ENCODE measurements around the gene TMEM42.

DNA sequence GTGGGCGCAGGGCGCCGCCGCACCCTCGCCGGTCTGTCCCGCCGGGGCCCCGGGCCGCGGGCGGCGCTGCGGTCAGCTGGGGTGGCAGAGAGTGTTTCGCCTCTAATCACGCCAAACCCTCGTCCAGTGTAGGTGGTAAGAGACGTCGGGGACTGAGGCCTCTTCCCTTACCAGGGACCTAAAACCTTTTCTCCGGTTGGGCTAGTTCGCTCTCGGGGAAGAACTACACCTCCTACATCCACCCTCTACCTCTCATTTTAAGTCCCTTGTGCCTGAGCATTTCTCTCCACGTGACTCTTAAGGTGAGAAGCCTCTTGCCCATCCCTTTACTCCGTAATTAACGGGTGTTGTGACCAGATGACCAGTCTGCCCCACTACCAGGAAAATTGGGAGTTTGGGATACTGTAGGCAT, 520 bp downstream of the TMEM42 start:
- TF ChIP-seq, protein P1, sequence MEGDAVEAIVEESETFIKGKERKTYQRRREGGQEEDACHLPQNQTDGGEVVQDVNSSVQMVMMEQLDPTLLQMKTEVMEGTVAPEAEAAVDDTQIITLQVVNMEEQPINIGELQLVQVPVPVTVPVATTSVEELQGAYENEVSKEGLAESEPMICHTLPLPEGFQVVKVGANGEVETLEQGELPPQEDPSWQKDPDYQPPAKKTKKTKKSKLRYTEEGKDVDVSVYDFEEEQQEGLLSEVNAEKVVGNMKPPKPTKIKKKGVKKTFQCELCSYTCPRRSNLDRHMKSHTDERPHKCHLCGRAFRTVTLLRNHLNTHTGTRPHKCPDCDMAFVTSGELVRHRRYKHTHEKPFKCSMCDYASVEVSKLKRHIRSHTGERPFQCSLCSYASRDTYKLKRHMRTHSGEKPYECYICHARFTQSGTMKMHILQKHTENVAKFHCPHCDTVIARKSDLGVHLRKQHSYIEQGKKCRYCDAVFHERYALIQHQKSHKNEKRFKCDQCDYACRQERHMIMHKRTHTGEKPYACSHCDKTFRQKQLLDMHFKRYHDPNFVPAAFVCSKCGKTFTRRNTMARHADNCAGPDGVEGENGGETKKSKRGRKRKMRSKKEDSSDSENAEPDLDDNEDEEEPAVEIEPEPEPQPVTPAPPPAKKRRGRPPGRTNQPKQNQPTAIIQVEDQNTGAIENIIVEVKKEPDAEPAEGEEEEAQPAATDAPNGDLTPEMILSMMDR (IDR thresholded peaks at IDR 0.05): no peak
- TF ChIP-seq, protein P2, sequence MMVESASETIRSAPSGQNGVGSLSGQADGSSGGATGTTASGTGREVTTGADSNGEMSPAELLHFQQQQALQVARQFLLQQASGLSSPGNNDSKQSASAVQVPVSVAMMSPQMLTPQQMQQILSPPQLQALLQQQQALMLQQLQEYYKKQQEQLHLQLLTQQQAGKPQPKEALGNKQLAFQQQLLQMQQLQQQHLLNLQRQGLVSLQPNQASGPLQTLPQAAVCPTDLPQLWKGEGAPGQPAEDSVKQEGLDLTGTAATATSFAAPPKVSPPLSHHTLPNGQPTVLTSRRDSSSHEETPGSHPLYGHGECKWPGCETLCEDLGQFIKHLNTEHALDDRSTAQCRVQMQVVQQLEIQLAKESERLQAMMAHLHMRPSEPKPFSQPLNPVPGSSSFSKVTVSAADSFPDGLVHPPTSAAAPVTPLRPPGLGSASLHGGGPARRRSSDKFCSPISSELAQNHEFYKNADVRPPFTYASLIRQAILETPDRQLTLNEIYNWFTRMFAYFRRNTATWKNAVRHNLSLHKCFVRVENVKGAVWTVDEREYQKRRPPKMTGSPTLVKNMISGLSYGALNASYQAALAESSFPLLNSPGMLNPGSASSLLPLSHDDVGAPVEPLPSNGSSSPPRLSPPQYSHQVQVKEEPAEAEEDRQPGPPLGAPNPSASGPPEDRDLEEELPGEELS (CRISPR knock-in tag; IDR thresholded peaks at IDR 0.05): no peak
- TF ChIP-seq, protein P3, sequence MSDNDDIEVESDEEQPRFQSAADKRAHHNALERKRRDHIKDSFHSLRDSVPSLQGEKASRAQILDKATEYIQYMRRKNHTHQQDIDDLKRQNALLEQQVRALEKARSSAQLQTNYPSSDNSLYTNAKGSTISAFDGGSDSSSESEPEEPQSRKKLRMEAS (CRISPR knock-in tag; IDR thresholded peaks at IDR 0.05): no peak
- TF ChIP-seq ZNF416 (CRISPR knock-in tag; IDR thresholded peaks at IDR 0.05) (no peak), ESRRA (CRISPR knock-in tag; IDR thresholded peaks at IDR 0.05; ENCODE audit: borderline replicate concordance) (no peak), NR3C1 (CRISPR knock-in tag; conservative IDR thresholded peaks at IDR 0.05; ENCODE audit: low read depth) (no peak), MXD4 (CRISPR knock-in tag; IDR thresholded peaks at IDR 0.05; ENCODE audit: borderline replicate concordance) (no peak), NFE2L1 (CRISPR knock-in tag; IDR thresholded peaks at IDR 0.05) (no peak), ELF4 (CRISPR knock-in tag; IDR thresholded peaks at IDR 0.05; ENCODE audit: low read depth) (no peak), NFYB (CRISPR knock-in tag; conservative IDR thresholded peaks at IDR 0.05; ENCODE audit: low read depth) (no peak)
- TF ChIP-seq, protein P4, sequence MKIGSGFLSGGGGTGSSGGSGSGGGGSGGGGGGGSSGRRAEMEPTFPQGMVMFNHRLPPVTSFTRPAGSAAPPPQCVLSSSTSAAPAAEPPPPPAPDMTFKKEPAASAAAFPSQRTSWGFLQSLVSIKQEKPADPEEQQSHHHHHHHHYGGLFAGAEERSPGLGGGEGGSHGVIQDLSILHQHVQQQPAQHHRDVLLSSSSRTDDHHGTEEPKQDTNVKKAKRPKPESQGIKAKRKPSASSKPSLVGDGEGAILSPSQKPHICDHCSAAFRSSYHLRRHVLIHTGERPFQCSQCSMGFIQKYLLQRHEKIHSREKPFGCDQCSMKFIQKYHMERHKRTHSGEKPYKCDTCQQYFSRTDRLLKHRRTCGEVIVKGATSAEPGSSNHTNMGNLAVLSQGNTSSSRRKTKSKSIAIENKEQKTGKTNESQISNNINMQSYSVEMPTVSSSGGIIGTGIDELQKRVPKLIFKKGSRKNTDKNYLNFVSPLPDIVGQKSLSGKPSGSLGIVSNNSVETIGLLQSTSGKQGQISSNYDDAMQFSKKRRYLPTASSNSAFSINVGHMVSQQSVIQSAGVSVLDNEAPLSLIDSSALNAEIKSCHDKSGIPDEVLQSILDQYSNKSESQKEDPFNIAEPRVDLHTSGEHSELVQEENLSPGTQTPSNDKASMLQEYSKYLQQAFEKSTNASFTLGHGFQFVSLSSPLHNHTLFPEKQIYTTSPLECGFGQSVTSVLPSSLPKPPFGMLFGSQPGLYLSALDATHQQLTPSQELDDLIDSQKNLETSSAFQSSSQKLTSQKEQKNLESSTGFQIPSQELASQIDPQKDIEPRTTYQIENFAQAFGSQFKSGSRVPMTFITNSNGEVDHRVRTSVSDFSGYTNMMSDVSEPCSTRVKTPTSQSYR (CRISPR knock-in tag; IDR thresholded peaks at IDR 0.05): no peak
- TF ChIP-seq, protein P5, sequence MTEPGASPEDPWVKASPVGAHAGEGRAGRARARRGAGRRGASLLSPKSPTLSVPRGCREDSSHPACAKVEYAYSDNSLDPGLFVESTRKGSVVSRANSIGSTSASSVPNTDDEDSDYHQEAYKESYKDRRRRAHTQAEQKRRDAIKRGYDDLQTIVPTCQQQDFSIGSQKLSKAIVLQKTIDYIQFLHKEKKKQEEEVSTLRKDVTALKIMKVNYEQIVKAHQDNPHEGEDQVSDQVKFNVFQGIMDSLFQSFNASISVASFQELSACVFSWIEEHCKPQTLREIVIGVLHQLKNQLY (CRISPR knock-in tag; IDR thresholded peaks at IDR 0.05): no peak
